ENCODE measurements around the gene ARID5A. TPM values are rescaled to one million over a fixed set of nuclear protein-coding genes. Genes with fewer than 3 reads are reported as not detected.

The ARID5A gene
- total and polyA plus RNA-seq, 10 of the 15 experiments (the other 5 are each of a cell fraction or from before 2014, with no cell fraction given): 0.76 to 87.1 (median 37.6) TPM

- TF ChIP-seq CEBPZ (IDR thresholded peaks at IDR 0.05; ENCODE audit: low read depth, low read length) (no peak), IRF4 (IDR thresholded peaks at IDR 0.05; ENCODE audit: low read depth, low read length) (no peak), ATF7 (IDR thresholded peaks at IDR 0.05; ENCODE audit: low read depth) (peak; percentile 97), IKZF2 (IDR thresholded peaks at IDR 0.05) (peak; percentile 87 to 91), POLR2AphosphoS5 (IDR thresholded peaks at IDR 0.05; ENCODE audit: low read length) (0 out of 2 replicates have a peak, but pooled peaks have one; percentile 27), RELB (IDR thresholded peaks at IDR 0.05; ENCODE audit: low read depth) (peak; percentile 80), ZBED1 (IDR thresholded peaks at IDR 0.05; ENCODE audit: borderline replicate concordance) (0 out of 2 replicates have a peak, but pooled peaks have one; percentile 44), DPF2 (IDR thresholded peaks at IDR 0.05) (peak; percentile 87), MTA3 (IDR thresholded peaks at IDR 0.05; ENCODE audit: borderline replicate concordance, low read length) (no peak), SP1 (IDR thresholded peaks at IDR 0.05; ENCODE audit: low read depth, low read length) (peak; percentile 82), STAT1 (conservative IDR thresholded peaks at IDR 0.05) (no peak), NFYA (IDR thresholded peaks at IDR 0.05; ENCODE audit: borderline replicate concordance, low read depth, low read length) (no peak), BCL11A (IDR thresholded peaks at IDR 0.05; ENCODE audit: low read depth, low read length) (peak; percentile 84), EED (IDR thresholded peaks at IDR 0.05; ENCODE audit: low read depth) (peak; percentile 89), KLF5 (IDR thresholded peaks at IDR 0.05; ENCODE audit: partially characterized antibody) (no peak), CREB1 (IDR thresholded peaks at IDR 0.05; ENCODE audit: low read depth) (peak; percentile 91), MEF2B (IDR thresholded peaks at IDR 0.05; ENCODE audit: partially characterized antibody, poor library complexity, severe bottlenecking) (peak; percentile 60), BCL3 (IDR thresholded peaks at IDR 0.05; ENCODE audit: borderline replicate concordance, insufficient read depth, low read depth, low read length, poor library complexity, severe bottlenecking) (peak; percentile 47), SUZ12 (IDR thresholded peaks at IDR 0.05; ENCODE audit: unreplicated experiment) (no peak), RUNX3 (IDR thresholded peaks at IDR 0.05; ENCODE audit: low read length) (peak; percentile 86), POLR2A (IDR thresholded peaks at IDR 0.05; ENCODE audit: low read depth, low read length) (peak; percentile 55; the same call in 1 of the 2 replicates)
Observed at GRCh38 chr2:96531872-96532505, 4.6 kb upstream of the ARID5A start (continued).

All from GM12878 (cell line).